Glutamatergic neuron (in vitro differentiated cells): ENCODE results near the gene SHANK3. TPM values are rescaled to one million over a fixed set of nuclear protein-coding genes. Genes with fewer than 3 reads are reported as not detected.

Experiments
- DNase-seq: peaks from one replicate; pipeline ENCODE4 v3.0.0; 2022
- H3K27ac Mint-ChIP-seq: one replicate; pipeline ENCODE4 v1.8.0; 2020; ENCODE audit warnings: mild to moderate bottlenecking, mixed read lengths, inconsistent platforms; ENCODE audit not compliant: unreplicated experiment
- H3K27me3 Mint-ChIP-seq: one replicate; pipeline ENCODE4 v1.8.0; 2020; ENCODE audit warnings: mild to moderate bottlenecking, moderate library complexity, mixed read lengths, inconsistent platforms; ENCODE audit not compliant: unreplicated experiment
- H3K36me3 Mint-ChIP-seq: one replicate; pipeline ENCODE4 v1.8.0; 2020; ENCODE audit warnings: mild to moderate bottlenecking, mixed read lengths, inconsistent platforms; ENCODE audit not compliant: unreplicated experiment
- H3K4me1 Mint-ChIP-seq: one replicate; pipeline ENCODE4 v1.8.0; 2020; ENCODE audit warnings: mild to moderate bottlenecking, low read depth, mixed read lengths, inconsistent platforms; ENCODE audit not compliant: unreplicated experiment
- H3K4me3 Mint-ChIP-seq: one replicate; pipeline ENCODE4 v1.8.0; 2020; ENCODE audit warnings: mild to moderate bottlenecking, mixed read lengths, inconsistent platforms; ENCODE audit not compliant: unreplicated experiment
- H3K9me3 Mint-ChIP-seq: one replicate; pipeline ENCODE4 v1.8.0; 2020; ENCODE audit warnings: mild to moderate bottlenecking, moderate library complexity, mixed read lengths, inconsistent platforms; ENCODE audit not compliant: unreplicated experiment
- total RNA-seq: library from RNA; stranded (reverse); fragmentation: NEBNext Ultra II Directional; extraction: Animal tissue kit (Norgen Biotek cat#: 25700); gene quantifications from one replicate; pipeline ENCODE4 v1.2.1, GENCODE V29; 2021; ENCODE audit not compliant: unreplicated experiment
- TF ChIP-seq, protein P1 (sequence below): fragments of 200-600 bp; sonication (generic); IDR thresholded peaks from one replicate; pipeline ENCODE4 v1.5.0; 2021; ENCODE audit not compliant: partially characterized antibody, unreplicated experiment

The SHANK3 gene
- total RNA-seq, 1 donor from 2014 or later: 20.4 TPM

DNA sequence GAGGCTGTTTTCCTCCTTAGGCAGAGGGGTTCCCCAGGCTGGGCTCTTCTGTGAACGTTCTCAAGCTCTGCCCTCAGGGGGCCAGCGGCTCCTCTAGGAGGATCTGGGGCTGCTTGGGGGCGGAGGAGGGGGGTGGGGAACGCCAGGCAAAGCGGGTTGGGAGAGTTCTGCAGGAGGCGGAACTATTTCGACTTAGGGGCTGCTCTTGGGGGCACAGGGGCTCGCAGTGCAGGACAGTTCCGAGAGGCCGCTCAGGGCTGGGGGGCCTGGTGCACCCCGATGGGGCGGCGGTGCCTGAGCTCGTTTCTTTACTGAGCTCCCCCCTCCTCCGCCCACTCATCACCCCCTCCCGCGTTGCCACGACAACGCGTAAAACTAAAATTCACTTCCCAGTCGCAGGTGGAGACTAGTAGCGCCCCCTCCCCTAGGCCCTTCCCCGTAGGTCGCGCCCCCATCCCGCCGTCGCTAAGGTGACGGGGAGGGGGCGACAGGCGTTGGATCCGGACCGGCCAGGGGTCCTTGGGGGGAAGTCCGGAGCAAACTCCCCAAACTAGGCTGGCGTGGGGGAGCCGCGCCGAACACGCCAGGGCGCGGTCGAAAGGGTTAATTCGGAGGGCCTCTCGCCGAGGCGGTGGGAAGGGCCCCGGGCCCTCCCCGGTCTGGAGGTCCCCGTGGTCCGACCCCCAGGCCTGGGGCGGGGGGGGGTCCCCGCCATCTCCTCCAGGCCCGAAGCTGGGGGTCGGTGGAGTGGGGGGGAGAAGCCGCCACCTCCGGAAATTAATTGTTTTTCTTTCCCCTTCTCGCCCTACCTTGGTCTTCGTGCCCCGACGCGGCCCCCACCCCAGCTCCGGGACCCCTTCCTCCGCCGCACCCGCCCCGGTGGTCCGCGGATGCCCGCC lies 857 bp downstream of the SHANK3 start:
- no peak for DNase-seq
- Mint-ChIP-seq H3K36me3 (no peaks in the 10 kb centered on the region), H3K4me3 (no peak overlapping the region), H3K27me3 (peaks cover 28% of the 10 kb centered on the region), H3K9me3 (peaks cover 12% of the 10 kb centered on the region), H3K27ac (no peak overlapping the region), H3K4me1 (no peaks in the 10 kb centered on the region)
- TF ChIP-seq, protein P1, sequence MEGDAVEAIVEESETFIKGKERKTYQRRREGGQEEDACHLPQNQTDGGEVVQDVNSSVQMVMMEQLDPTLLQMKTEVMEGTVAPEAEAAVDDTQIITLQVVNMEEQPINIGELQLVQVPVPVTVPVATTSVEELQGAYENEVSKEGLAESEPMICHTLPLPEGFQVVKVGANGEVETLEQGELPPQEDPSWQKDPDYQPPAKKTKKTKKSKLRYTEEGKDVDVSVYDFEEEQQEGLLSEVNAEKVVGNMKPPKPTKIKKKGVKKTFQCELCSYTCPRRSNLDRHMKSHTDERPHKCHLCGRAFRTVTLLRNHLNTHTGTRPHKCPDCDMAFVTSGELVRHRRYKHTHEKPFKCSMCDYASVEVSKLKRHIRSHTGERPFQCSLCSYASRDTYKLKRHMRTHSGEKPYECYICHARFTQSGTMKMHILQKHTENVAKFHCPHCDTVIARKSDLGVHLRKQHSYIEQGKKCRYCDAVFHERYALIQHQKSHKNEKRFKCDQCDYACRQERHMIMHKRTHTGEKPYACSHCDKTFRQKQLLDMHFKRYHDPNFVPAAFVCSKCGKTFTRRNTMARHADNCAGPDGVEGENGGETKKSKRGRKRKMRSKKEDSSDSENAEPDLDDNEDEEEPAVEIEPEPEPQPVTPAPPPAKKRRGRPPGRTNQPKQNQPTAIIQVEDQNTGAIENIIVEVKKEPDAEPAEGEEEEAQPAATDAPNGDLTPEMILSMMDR: no peak

GRCh38 chr22:50674130-50674500 lies 1.5 kb downstream of the SHANK3 start:
- Mint-ChIP-seq H3K9me3 (peaks cover 12% of the 10 kb centered on the region), H3K27ac (no peak overlapping the region), H3K27me3 (peaks cover 28% of the 10 kb centered on the region), H3K36me3 (no peaks in the 10 kb centered on the region), H3K4me1 (no peaks in the 10 kb centered on the region), H3K4me3 (no peak overlapping the region)
- peak; percentile 49 for DNase-seq
- TF ChIP-seq, protein P1: no peak

GRCh38 chr22:50674606-50675552 lies 2.3 kb downstream of the SHANK3 start:
- Mint-ChIP-seq H3K4me1 (no peaks in the 10 kb centered on the region), H3K4me3 (peak overlapping the region; percentile 60), H3K27ac (no peak overlapping the region), H3K27me3 (peaks cover 30% of the 10 kb centered on the region), H3K36me3 (no peaks in the 10 kb centered on the region), H3K9me3 (peaks cover 12% of the 10 kb centered on the region)
- TF ChIP-seq, protein P1: no peak
- DNase-seq: peak; percentile 62

GRCh38 chr22:50675553-50676179 lies 3.0 kb downstream of the SHANK3 start:
- peak overlapping the region; percentile 60 for H3K4me3 Mint-ChIP-seq
- peaks cover 28% of the 10 kb centered on the region for H3K27me3 Mint-ChIP-seq
- DNase-seq: no peak

More at GRCh38 chr22:50675553-50676179, 3.0 kb downstream of the SHANK3 start:
- Mint-ChIP-seq H3K4me1 (no peaks in the 10 kb centered on the region), H3K27ac (no peak overlapping the region), H3K9me3 (peaks cover 9% of the 10 kb centered on the region), H3K36me3 (no peaks in the 10 kb centered on the region)
- TF ChIP-seq, protein P1: no peak
